ENCODE results near the gene MMAB.

DNA sequence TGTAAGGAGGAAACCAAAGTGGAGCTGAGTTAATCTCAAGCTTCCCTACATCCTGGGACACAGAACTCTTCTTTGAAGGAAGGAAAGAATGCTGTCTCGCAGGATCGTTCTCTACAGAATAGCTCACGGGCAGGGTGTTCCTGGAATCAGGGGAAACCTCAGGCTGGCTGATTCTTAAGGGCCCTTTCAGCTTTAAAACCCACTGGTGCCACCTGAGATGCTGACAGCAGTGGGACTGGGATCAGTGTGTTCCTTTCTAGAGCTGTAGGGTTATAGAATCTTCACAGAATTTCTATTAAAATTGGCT is 48.1 kb downstream of the MMAB start:
- TF ChIP-seq EZH2 (IDR thresholded peaks at IDR 0.05; ENCODE audit: low read length, missing control alignments) = no peak
- TF ChIP-seq, protein P1, sequence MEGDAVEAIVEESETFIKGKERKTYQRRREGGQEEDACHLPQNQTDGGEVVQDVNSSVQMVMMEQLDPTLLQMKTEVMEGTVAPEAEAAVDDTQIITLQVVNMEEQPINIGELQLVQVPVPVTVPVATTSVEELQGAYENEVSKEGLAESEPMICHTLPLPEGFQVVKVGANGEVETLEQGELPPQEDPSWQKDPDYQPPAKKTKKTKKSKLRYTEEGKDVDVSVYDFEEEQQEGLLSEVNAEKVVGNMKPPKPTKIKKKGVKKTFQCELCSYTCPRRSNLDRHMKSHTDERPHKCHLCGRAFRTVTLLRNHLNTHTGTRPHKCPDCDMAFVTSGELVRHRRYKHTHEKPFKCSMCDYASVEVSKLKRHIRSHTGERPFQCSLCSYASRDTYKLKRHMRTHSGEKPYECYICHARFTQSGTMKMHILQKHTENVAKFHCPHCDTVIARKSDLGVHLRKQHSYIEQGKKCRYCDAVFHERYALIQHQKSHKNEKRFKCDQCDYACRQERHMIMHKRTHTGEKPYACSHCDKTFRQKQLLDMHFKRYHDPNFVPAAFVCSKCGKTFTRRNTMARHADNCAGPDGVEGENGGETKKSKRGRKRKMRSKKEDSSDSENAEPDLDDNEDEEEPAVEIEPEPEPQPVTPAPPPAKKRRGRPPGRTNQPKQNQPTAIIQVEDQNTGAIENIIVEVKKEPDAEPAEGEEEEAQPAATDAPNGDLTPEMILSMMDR (conservative IDR thresholded peaks at IDR 0.05 in 1 of 2, IDR thresholded peaks at IDR 0.05 in 1 of 2; ENCODE audit: low read depth in 1 of 2, low read length in 2 of 2) = no peak

Measured in fibroblast of lung (primary cell).